ENCODE data around the gene TLR6.

DNA sequence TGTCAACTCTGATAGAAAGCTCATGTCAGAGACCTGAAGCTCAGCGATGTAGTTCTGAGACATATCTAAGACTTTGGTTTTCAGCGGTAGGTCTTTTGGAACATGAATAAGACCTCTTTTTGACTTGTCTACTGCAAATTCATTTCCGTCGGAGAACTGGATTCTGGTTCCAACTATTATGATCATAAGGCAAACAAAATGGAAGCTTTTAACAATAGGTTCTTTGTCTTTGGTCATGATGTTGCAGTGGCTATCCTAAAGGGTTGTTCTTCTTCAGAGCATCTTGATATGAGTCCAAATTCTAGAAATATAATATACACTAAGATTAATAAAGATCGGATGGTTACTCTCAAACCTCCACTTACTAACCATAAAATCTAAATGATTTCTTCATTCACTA, 27.4 kb downstream of the TLR6 start:
- TF ChIP-seq, protein P1, sequence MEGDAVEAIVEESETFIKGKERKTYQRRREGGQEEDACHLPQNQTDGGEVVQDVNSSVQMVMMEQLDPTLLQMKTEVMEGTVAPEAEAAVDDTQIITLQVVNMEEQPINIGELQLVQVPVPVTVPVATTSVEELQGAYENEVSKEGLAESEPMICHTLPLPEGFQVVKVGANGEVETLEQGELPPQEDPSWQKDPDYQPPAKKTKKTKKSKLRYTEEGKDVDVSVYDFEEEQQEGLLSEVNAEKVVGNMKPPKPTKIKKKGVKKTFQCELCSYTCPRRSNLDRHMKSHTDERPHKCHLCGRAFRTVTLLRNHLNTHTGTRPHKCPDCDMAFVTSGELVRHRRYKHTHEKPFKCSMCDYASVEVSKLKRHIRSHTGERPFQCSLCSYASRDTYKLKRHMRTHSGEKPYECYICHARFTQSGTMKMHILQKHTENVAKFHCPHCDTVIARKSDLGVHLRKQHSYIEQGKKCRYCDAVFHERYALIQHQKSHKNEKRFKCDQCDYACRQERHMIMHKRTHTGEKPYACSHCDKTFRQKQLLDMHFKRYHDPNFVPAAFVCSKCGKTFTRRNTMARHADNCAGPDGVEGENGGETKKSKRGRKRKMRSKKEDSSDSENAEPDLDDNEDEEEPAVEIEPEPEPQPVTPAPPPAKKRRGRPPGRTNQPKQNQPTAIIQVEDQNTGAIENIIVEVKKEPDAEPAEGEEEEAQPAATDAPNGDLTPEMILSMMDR (IDR thresholded peaks at IDR 0.05): no peak
- TF ChIP-seq MXI1 (IDR thresholded peaks at IDR 0.05; ENCODE audit: low read depth, low read length): no peak
- no peak for TF ChIP-seq SMC3 (IDR thresholded peaks at IDR 0.05; ENCODE audit: low read depth, low read length)
- no peak for TF ChIP-seq EP300 (IDR thresholded peaks at IDR 0.05; ENCODE audit: borderline replicate concordance in 1 of 2, low read depth in 1 of 2, low read length in 1 of 2)
- TF ChIP-seq POLR2AphosphoS5 (IDR thresholded peaks at IDR 0.05; ENCODE audit: low read depth, low read length): no peak
- no peak for TF ChIP-seq CHD2 (IDR thresholded peaks at IDR 0.05; ENCODE audit: low read length, partially characterized antibody)
- no peak for TF ChIP-seq SIN3A (IDR thresholded peaks at IDR 0.05; ENCODE audit: borderline replicate concordance, low read depth, low read length)
- TF ChIP-seq NRF1 (IDR thresholded peaks at IDR 0.05; ENCODE audit: low read depth, low read length): no peak
- no peak for TF ChIP-seq TEAD4 (IDR thresholded peaks at IDR 0.05; ENCODE audit: borderline replicate concordance, insufficient read depth)
- TF ChIP-seq, protein P2, sequence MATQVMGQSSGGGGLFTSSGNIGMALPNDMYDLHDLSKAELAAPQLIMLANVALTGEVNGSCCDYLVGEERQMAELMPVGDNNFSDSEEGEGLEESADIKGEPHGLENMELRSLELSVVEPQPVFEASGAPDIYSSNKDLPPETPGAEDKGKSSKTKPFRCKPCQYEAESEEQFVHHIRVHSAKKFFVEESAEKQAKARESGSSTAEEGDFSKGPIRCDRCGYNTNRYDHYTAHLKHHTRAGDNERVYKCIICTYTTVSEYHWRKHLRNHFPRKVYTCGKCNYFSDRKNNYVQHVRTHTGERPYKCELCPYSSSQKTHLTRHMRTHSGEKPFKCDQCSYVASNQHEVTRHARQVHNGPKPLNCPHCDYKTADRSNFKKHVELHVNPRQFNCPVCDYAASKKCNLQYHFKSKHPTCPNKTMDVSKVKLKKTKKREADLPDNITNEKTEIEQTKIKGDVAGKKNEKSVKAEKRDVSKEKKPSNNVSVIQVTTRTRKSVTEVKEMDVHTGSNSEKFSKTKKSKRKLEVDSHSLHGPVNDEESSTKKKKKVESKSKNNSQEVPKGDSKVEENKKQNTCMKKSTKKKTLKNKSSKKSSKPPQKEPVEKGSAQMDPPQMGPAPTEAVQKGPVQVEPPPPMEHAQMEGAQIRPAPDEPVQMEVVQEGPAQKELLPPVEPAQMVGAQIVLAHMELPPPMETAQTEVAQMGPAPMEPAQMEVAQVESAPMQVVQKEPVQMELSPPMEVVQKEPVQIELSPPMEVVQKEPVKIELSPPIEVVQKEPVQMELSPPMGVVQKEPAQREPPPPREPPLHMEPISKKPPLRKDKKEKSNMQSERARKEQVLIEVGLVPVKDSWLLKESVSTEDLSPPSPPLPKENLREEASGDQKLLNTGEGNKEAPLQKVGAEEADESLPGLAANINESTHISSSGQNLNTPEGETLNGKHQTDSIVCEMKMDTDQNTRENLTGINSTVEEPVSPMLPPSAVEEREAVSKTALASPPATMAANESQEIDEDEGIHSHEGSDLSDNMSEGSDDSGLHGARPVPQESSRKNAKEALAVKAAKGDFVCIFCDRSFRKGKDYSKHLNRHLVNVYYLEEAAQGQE (IDR thresholded peaks at IDR 0.05; ENCODE audit: low read depth, low read length): no peak
- TF ChIP-seq, protein P3, sequence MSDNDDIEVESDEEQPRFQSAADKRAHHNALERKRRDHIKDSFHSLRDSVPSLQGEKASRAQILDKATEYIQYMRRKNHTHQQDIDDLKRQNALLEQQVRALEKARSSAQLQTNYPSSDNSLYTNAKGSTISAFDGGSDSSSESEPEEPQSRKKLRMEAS (IDR thresholded peaks at IDR 0.05; ENCODE audit: low read depth): no peak
- TF ChIP-seq EZH2phosphoT487 (IDR thresholded peaks at IDR 0.05; ENCODE audit: borderline replicate concordance, low read depth): no peak

All from SK-N-SH (cell line).